GM18868 (cell line): ENCODE measurements around the gene PIH1D1.

Experiments used
- ATAC-seq: cut with Tn5 transposase; IDR thresholded peaks from one replicate; pipeline ENCODE4 v1.9.1; 2021; ENCODE audit warnings: mild to moderate bottlenecking, moderate library complexity; ENCODE audit not compliant: unreplicated experiment

The PIH1D1 gene

GRCh38 chr19:49436381-49437017 is 15.1 kb downstream of the PIH1D1 start:
- no peak for ATAC-seq

GRCh38 chr19:49435670-49436069 is 15.9 kb downstream of the PIH1D1 start:
- no peak for ATAC-seq

GRCh38 chr19:49434907-49435583 is 16.6 kb downstream of the PIH1D1 start:
- no peak for ATAC-seq

GRCh38 chr19:49433240-49433901 is 18.2 kb downstream of the PIH1D1 start:
- ATAC-seq: no peak

GRCh38 chr19:49432141-49433073 is 19.2 kb downstream of the PIH1D1 start:
- no peak for ATAC-seq

- ATAC-seq: no peak
Measured at GRCh38 chr19:49431330-49431749, 20.3 kb downstream of the PIH1D1 start.

GRCh38 chr19:49430678-49431329 is 20.8 kb downstream of the PIH1D1 start:
- no peak for ATAC-seq

GRCh38 chr19:49430172-49430677 is 21.4 kb downstream of the PIH1D1 start:
- no peak for ATAC-seq

GRCh38 chr19:49428547-49429451 is 22.8 kb downstream of the PIH1D1 start:
- ATAC-seq: no peak

GRCh38 chr19:49427855-49428546 is 23.6 kb downstream of the PIH1D1 start:
- no peak for ATAC-seq

GRCh38 chr19:49427339-49427738 is 24.3 kb downstream of the PIH1D1 start:
- no peak for ATAC-seq

- no peak for ATAC-seq
Measured at GRCh38 chr19:49425922-49426592, 25.6 kb downstream of the PIH1D1 start.

- no peak for ATAC-seq
Measured at GRCh38 chr19:49425178-49425577, 26.4 kb downstream of the PIH1D1 start, which contains the start of gene GFY. Gene GFY, plus strand, starts transcription at chr19:49425388. Its CDS starts 1,043 bp downstream, at chr19:49426431.

- ATAC-seq: no peak
Measured at GRCh38 chr19:49423985-49424303, 27.7 kb downstream of the PIH1D1 start.

- no peak for ATAC-seq
Measured at GRCh38 chr19:49423071-49423984, 28.3 kb downstream of the PIH1D1 start, which contains the start of gene PTH2. Gene PTH2, minus strand, starts transcription at chr19:49423441. Its CDS starts 102 bp downstream, at chr19:49423339.

- ATAC-seq: no peak
Measured at GRCh38 chr19:49422407-49423070, 29.1 kb downstream of the PIH1D1 start.

- ATAC-seq: no peak
Measured at GRCh38 chr19:49421878-49422202, 29.8 kb downstream of the PIH1D1 start.
